Transverse colon (tissue), 4 donors: ENCODE measurements around the gene SRPX2.

ENCODE experiments used
- EP300 ChIP-seq: sonication (generic); formaldehyde crosslinking; IDR thresholded peaks from one replicate; pipeline ENCODE4 v1.6.1; 2017; ENCODE audit warnings: antibody characterized with exemption, low read depth
- POLR2A ChIP-seq: fragments of 450-650 bp; IDR thresholded peaks from one replicate; pipeline ENCODE4 v1.6.1; 2016; ENCODE audit warnings: antibody characterized with exemption, mild to moderate bottlenecking, moderate library complexity
- POLR2AphosphoS5 ChIP-seq, 3 donors: sonication (generic); formaldehyde crosslinking; IDR thresholded peaks; one replicate each; pipeline ENCODE4 v1.6.1; 2016; ENCODE audit warnings: antibody characterized with exemption in 3 of 3
- TF ChIP-seq, protein P1 (sequence below), 5 experiments: fragments of 200-600 bp in 3 of 5; fragments of 450-650 bp in 2 of 5; sonication (generic) in 3 of 5; IDR thresholded peaks; 1 replicate in 2 of 5; 2 replicates in 3 of 5; pipeline ENCODE4 v1.5.1; 2016 to 2017; ENCODE audit warnings: antibody characterized with exemption in 5 of 5, inconsistent platforms in 3 of 5, mild to moderate bottlenecking in 2 of 5, moderate library complexity in 1 of 5

GRCh38 chrX:100623001-100623400, 21.0 kb upstream of the SRPX2 start:
- TF ChIP-seq, protein P1, sequence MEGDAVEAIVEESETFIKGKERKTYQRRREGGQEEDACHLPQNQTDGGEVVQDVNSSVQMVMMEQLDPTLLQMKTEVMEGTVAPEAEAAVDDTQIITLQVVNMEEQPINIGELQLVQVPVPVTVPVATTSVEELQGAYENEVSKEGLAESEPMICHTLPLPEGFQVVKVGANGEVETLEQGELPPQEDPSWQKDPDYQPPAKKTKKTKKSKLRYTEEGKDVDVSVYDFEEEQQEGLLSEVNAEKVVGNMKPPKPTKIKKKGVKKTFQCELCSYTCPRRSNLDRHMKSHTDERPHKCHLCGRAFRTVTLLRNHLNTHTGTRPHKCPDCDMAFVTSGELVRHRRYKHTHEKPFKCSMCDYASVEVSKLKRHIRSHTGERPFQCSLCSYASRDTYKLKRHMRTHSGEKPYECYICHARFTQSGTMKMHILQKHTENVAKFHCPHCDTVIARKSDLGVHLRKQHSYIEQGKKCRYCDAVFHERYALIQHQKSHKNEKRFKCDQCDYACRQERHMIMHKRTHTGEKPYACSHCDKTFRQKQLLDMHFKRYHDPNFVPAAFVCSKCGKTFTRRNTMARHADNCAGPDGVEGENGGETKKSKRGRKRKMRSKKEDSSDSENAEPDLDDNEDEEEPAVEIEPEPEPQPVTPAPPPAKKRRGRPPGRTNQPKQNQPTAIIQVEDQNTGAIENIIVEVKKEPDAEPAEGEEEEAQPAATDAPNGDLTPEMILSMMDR (IDR thresholded peaks at IDR 0.05), result no peak
- TF ChIP-seq POLR2A (no peak), EP300 (no peak), POLR2AphosphoS5 (IDR thresholded peaks at IDR 0.05) (no peak)
